H1 (cell line): ENCODE measurements around the gene CYREN. TPM values are rescaled to one million over a fixed set of nuclear protein-coding genes. Genes with fewer than 3 reads are reported as not detected.

Source experiments
- CTCF ChIA-PET: fragments of 300-600 bp; sonication (Branson Sonifier 250); formaldehyde crosslinking; loops from one replicate; lab custom pipeline; 2021; ENCODE audit not compliant: partially characterized antibody; lab: Charles Lee
- POLR2A ChIA-PET: fragments of 300-600 bp; sonication (Branson Sonifier 250); formaldehyde crosslinking; loops from one replicate; lab custom pipeline; 2021; ENCODE audit warnings: inconsistent platforms; ENCODE audit not compliant: partially characterized antibody; lab: Charles Lee
- DNase-seq, 2 experiments: peaks; one replicate each; pipeline versions ENCODE4 v3.0.0 to v3.0.0-alpha.2; 2010 to 2022; ENCODE audit warnings: low spot score in 2 of 2, low read depth in 1 of 2, mixed read lengths in 1 of 2
- FAIRE-seq: peaks from 2 replicates; lab custom pipeline; 2011; peaks lifted over from hg19 to GRCh38; lab: Jason Lieb, UNC
- H2AFZ ChIP-seq: 2 replicates; pipeline ENCODE4 v1.8.1; 2012; ENCODE audit warnings: low read length, inconsistent platforms
- H2AK5ac ChIP-seq: 2 replicates; pipeline ENCODE4 v1.6.1; 2013; ENCODE audit warnings: low read depth, low read length
- H2BK120ac ChIP-seq: replicated peaks from 2 replicates; pipeline ENCODE3; 2013; ENCODE audit warnings: low read depth, low read length, inconsistent platforms
- H2BK12ac ChIP-seq: 2 replicates; pipeline ENCODE4 v1.6.1; 2013; ENCODE audit warnings: low read depth, low read length
- H2BK15ac ChIP-seq: 2 replicates; pipeline ENCODE4 v1.6.1; 2013; ENCODE audit warnings: low read length
- H2BK20ac ChIP-seq: 2 replicates; pipeline ENCODE4 v1.6.1; 2013; ENCODE audit warnings: low read length
- H2BK5ac ChIP-seq: 2 replicates; pipeline ENCODE4 v1.6.1; 2013; ENCODE audit warnings: low read depth, low read length
- H3K14ac ChIP-seq: 2 replicates; pipeline ENCODE4 v1.6.1; 2013; ENCODE audit warnings: inconsistent platforms; ENCODE audit not compliant: insufficient read length
- H3K18ac ChIP-seq: 2 replicates; pipeline ENCODE4 v1.6.1; 2013; ENCODE audit warnings: low read length; ENCODE audit errors: extremely low read depth
- H3K23ac ChIP-seq: 2 replicates; pipeline ENCODE4 v1.6.1; 2013; ENCODE audit warnings: inconsistent platforms; ENCODE audit not compliant: insufficient read length
- H3K23me2 ChIP-seq: 2 replicates; pipeline ENCODE4 v1.6.1; 2013; ENCODE audit warnings: low read depth, low read length
- H3K27ac ChIP-seq: 2 replicates; pipeline ENCODE4 v1.6.1; 2011; ENCODE audit warnings: low read depth, low read length, inconsistent platforms
- H3K27me3 ChIP-seq, 4 experiments: replicated peaks in 1 of 4; 1 replicate in 1 of 4; 2 replicates in 3 of 4; pipeline versions ENCODE4 v1.6.1 to v1.8.1; 2011 to 2013; ENCODE audit warnings: low read length in 3 of 4, mild to moderate bottlenecking in 3 of 4, inconsistent platforms in 2 of 4, mixed read lengths in 2 of 4, moderate library complexity in 1 of 4; ENCODE audit not compliant: control insufficient read depth in 3 of 4, insufficient read depth in 3 of 4; ENCODE audit errors: extremely low read depth in 1 of 4
- H3K36me3 ChIP-seq, 4 experiments: 2 replicates each; pipeline versions ENCODE4 v1.6.1 to v1.8.1; 2011 to 2013; ENCODE audit warnings: mild to moderate bottlenecking in 4 of 4, low read length in 3 of 4, moderate library complexity in 2 of 4, control low read depth in 1 of 4, inconsistent platforms in 1 of 4; ENCODE audit not compliant: insufficient read depth in 4 of 4, control insufficient read depth in 2 of 4
- H3K4ac ChIP-seq: replicated peaks from 2 replicates; pipeline ENCODE3; 2013; ENCODE audit warnings: low read length, low read depth, mixed read lengths, inconsistent platforms; ENCODE audit not compliant: insufficient read length
- H3K4me1 ChIP-seq, 4 experiments: replicated peaks in 1 of 4; 1 replicate in 1 of 4; 2 replicates in 3 of 4; pipeline versions ENCODE4 v1.6.1 to v1.8.1; 2011 to 2013; ENCODE audit warnings: low read length in 3 of 4, inconsistent platforms in 2 of 4, mixed read lengths in 1 of 4; ENCODE audit not compliant: insufficient read depth in 4 of 4, control insufficient read depth in 3 of 4
- H3K4me2 ChIP-seq, 2 experiments: 2 replicates each; pipeline versions ENCODE4 v1.6.1 to v1.8.1; 2011 to 2013; ENCODE audit warnings: low read depth in 2 of 2, low read length in 2 of 2, control low read depth in 1 of 2, inconsistent platforms in 1 of 2, mild to moderate bottlenecking in 1 of 2; ENCODE audit not compliant: insufficient read depth in 1 of 2
- H3K4me3 ChIP-seq, 4 experiments: fragments of 200-600, 300-600 bp in 1 of 4; sonication (generic), shearing (Covaris generic), sonication (Bioruptor Twin) in 1 of 4; 2 replicates each; pipeline versions ENCODE4 v1.5.1 to v1.8.1; 2011 to 2016; ENCODE audit warnings: low read length in 4 of 4, low read depth in 3 of 4, control low read depth in 2 of 4, inconsistent platforms in 2 of 4, mild to moderate bottlenecking in 2 of 4, mixed read lengths in 1 of 4, moderate library complexity in 1 of 4; ENCODE audit not compliant: insufficient read depth in 2 of 4; ENCODE audit errors: extremely low read depth in 1 of 4
- H3K56ac ChIP-seq: replicated peaks from 2 replicates; pipeline ENCODE3; 2013; ENCODE audit warnings: low read depth, mild to moderate bottlenecking, mixed read lengths, low read length, inconsistent platforms; ENCODE audit not compliant: insufficient read length
- H3K79me1 ChIP-seq: 2 replicates; pipeline ENCODE4 v1.6.1; 2013; ENCODE audit warnings: low read depth, low read length, control low read depth
- H3K79me2 ChIP-seq, 2 experiments: 2 replicates each; pipeline versions ENCODE4 v1.6.1 to v1.8.1; 2012 to 2013; ENCODE audit warnings: low read length in 2 of 2, mild to moderate bottlenecking in 2 of 2, inconsistent platforms in 1 of 2; ENCODE audit not compliant: insufficient read depth in 2 of 2, control insufficient read depth in 1 of 2
- H3K9ac ChIP-seq, 4 experiments: replicated peaks in 1 of 4; 1 replicate in 1 of 4; 2 replicates in 3 of 4; pipeline versions ENCODE4 v1.6.1 to v1.8.1; 2011 to 2013; ENCODE audit warnings: low read depth in 3 of 4, low read length in 3 of 4, control low read depth in 2 of 4, mild to moderate bottlenecking in 2 of 4, moderate library complexity in 2 of 4, inconsistent platforms in 1 of 4; ENCODE audit errors: extremely low read depth in 1 of 4
- H3K9me3 ChIP-seq, 2 experiments: 2 replicates each; pipeline versions ENCODE4 v1.6.1 to v1.8.1; 2012 to 2013; ENCODE audit warnings: mild to moderate bottlenecking in 2 of 2, moderate library complexity in 2 of 2, control low read depth in 1 of 2, inconsistent platforms in 1 of 2, low read depth in 1 of 2, low read length in 1 of 2, mixed read lengths in 1 of 2; ENCODE audit not compliant: insufficient read depth in 2 of 2
- H4K20me1 ChIP-seq, 2 experiments: replicated peaks in 1 of 2; 2 replicates each; pipeline versions ENCODE3 to v1.8.1; 2011 to 2013; ENCODE audit warnings: inconsistent platforms in 2 of 2, low read length in 2 of 2, mild to moderate bottlenecking in 1 of 2; ENCODE audit not compliant: insufficient read depth in 2 of 2, control insufficient read depth in 1 of 2
- H4K5ac ChIP-seq: 2 replicates; pipeline ENCODE4 v1.6.1; 2013; ENCODE audit warnings: low read length, low read depth, mixed read lengths, inconsistent platforms; ENCODE audit not compliant: insufficient read length
- H4K8ac ChIP-seq: 2 replicates; pipeline ENCODE4 v1.8.0; 2013; ENCODE audit warnings: mild to moderate bottlenecking, moderate library complexity, low read length, inconsistent platforms; ENCODE audit not compliant: insufficient read depth; ENCODE audit errors: extremely low read depth
- H4K91ac ChIP-seq: replicated peaks from 2 replicates; pipeline ENCODE3; 2013; ENCODE audit warnings: low read length, mixed read lengths, inconsistent platforms; ENCODE audit not compliant: insufficient read length
- BCL11A ChIP-seq, 2 experiments: IDR thresholded peaks; one replicate each; pipeline ENCODE4 v1.6.1; 2011; ENCODE audit warnings: low read depth in 2 of 2, low read length in 2 of 2, mild to moderate bottlenecking in 2 of 2
- NANOG ChIP-seq: IDR thresholded peaks from 2 replicates; pipeline ENCODE4 v1.6.1; 2011; ENCODE audit warnings: low read length, low read depth, mild to moderate bottlenecking, inconsistent platforms; ENCODE audit not compliant: insufficient read depth, poor library complexity, severe bottlenecking
- NRF1 ChIP-seq: IDR thresholded peaks from 2 replicates; pipeline ENCODE4 v1.6.1; 2011; ENCODE audit warnings: mild to moderate bottlenecking, low read depth, low read length, improper control_type of control experiment
- POLR2A ChIP-seq, 2 experiments: IDR thresholded peaks; 1 replicate in 1 of 2; 2 replicates in 1 of 2; pipeline ENCODE4 v1.6.1; 2011; ENCODE audit warnings: low read depth in 2 of 2, low read length in 2 of 2, mild to moderate bottlenecking in 2 of 2; ENCODE audit errors: control extremely low read depth in 1 of 2
- RAD21 ChIP-seq, 2 experiments: IDR thresholded peaks in 1 of 2; conservative IDR thresholded peaks in 1 of 2; 2 replicates each; pipeline ENCODE4 v1.6.1; 2011; ENCODE audit warnings: low read depth in 2 of 2, low read length in 2 of 2, improper control_type of control experiment in 1 of 2, inconsistent platforms in 1 of 2, mild to moderate bottlenecking in 1 of 2, moderate library complexity in 1 of 2
- RXRA ChIP-seq: IDR thresholded peaks from 2 replicates; pipeline ENCODE4 v1.6.1; 2011; ENCODE audit warnings: low read depth, mild to moderate bottlenecking, low read length, moderate library complexity; ENCODE audit not compliant: insufficient read depth
- SIX5 ChIP-seq: IDR thresholded peaks from 2 replicates; pipeline ENCODE4 v1.6.1; 2011; ENCODE audit warnings: mild to moderate bottlenecking, low read depth, low read length
- SP1 ChIP-seq: IDR thresholded peaks from 2 replicates; pipeline ENCODE4 v1.6.1; 2011; ENCODE audit warnings: low read depth, low read length
- SRF ChIP-seq: IDR thresholded peaks from 2 replicates; pipeline ENCODE4 v1.6.1; 2011; ENCODE audit warnings: mild to moderate bottlenecking, low read depth, low read length, moderate library complexity
- TBP ChIP-seq: IDR thresholded peaks from 2 replicates; pipeline ENCODE4 v1.6.1; 2011; ENCODE audit warnings: low read depth, low read length, improper control_type of control experiment
- WGBS, 2 experiments: shearing (Covaris generic) in 1 of 2; methylation state at CpG; one replicate each; pipeline versions ENCODE4 v1.1.6 to v1.1.7; 2013 to 2015; ENCODE audit warnings: low lambda C conversion rate in 2 of 2, mixed read lengths in 2 of 2, inconsistent platforms in 1 of 2, low coverage in 1 of 2, missing lambda C conversion rate in 1 of 2; ENCODE audit not compliant: insufficient replicate concordance in 2 of 2, insufficient coverage in 1 of 2, insufficient read length in 1 of 2; ENCODE audit errors: extremely low coverage in 1 of 2, missing lambda C conversion rate in 1 of 2; 5-methylcytosine and 5-hydroxymethylcytosine counted together
- polyA plus RNA-seq, 7 experiments: library from polyadenylated mRNA; depleted of rRNA in 3 of 7; stranded (reverse) in 5 of 7; unstranded in 2 of 7; fragments of >200 nt in 5 of 7; fragments of 200-250 nt in 2 of 7; gene quantifications; 1 replicate in 5 of 7; 2 replicates in 1 of 7; 4 replicates in 1 of 7; pipeline versions ENCODE4 v1.2.1 to v1.2.3, GENCODE V29; 2011 to 2013; ENCODE audit warnings: missing spikeins in 2 of 7, mixed read lengths in 2 of 7
- total RNA-seq: library from RNA; stranded (reverse); fragmentation: NEBNext Ultra II Directional; extraction: Animal tissue kit (Norgen Biotek cat#: 25700); gene quantifications from 2 replicates; pipeline ENCODE4 v1.2.1, GENCODE V29; 2021
- TF ChIP-seq, protein P1 (sequence below), 3 experiments: IDR thresholded peaks; 1 replicate in 2 of 3; 2 replicates in 1 of 3; pipeline versions ENCODE4 v1.5.1 to v1.6.1; 2011; ENCODE audit warnings: low read length in 3 of 3, mild to moderate bottlenecking in 3 of 3, inconsistent platforms in 2 of 3, low read depth in 1 of 3, moderate library complexity in 1 of 3; ENCODE audit not compliant: insufficient read depth in 1 of 3; ENCODE audit errors: control extremely low read depth in 1 of 3

Gene CYREN
- total and polyA plus RNA-seq, 2 of the 8 experiments (the other 6 are each of a cell fraction or from before 2014, with no cell fraction given), result 25.1 to 46.2 TPM

DNA sequence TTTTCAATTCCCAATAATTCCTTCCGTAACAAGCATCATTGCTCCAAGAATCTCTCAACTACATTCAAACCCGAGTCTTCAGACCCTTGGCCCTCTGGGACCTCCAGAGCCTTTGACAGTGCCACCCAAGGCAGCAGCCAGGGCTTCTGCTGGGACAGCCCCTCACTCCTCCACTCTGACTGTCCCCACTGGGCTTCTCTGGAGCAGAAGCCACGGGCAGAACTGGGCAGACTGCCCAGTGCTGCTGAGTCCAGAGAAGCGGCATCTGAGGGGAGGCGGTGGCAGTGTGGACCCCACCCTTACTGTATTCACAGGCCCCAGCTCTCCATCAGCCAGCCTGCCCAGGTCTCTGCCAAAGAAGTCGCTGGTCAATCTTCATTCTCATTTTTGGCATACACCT lies 8.8 kb downstream of the CYREN start:
- H2BK20ac ChIP-seq, result no peak overlapping the region
- no peak overlapping the region for H3K4me3 ChIP-seq
- H4K8ac ChIP-seq, result no peak overlapping the region
- H3K9ac ChIP-seq, result no peak overlapping the region
- no peak overlapping the region for H2AK5ac ChIP-seq
- H2AFZ ChIP-seq, result no peak overlapping the region
- H4K5ac ChIP-seq, result no peak overlapping the region
- no peak overlapping the region for H2BK15ac ChIP-seq
- no peak overlapping the region for H3K4ac ChIP-seq
- WGBS, 2 experiments, result 91 to 100% methylated on average over 1 to 6 of the region's 6 CpGs
- H3K14ac ChIP-seq, result no peak overlapping the region
- ChIA-PET CTCF (interaction anchor here (1.2 to 1.8 kb wide), 3 partner anchors 8 to 33 kb away, joined by 3 to 6 read pairs (median 5); no protein-coding TSS in a partner anchor), POLR2A (interaction anchor here (0.6 to 5.7 kb wide), 5 partner anchors 8 to 175 kb away, joined by 3 to 32 read pairs (median 3); partner anchors contain the start of gene CYREN)
- H2BK5ac ChIP-seq, result no peak overlapping the region
- no peak overlapping the region for H4K91ac ChIP-seq
- FAIRE-seq (no peak), DNase-seq (no peak)
- no peaks in the 10 kb centered on the region for H3K27me3 ChIP-seq
- H3K27ac ChIP-seq, result no peak overlapping the region
- H2BK12ac ChIP-seq, result no peak overlapping the region; the same call in 1 of the 2 replicates
- H3K23me2 ChIP-seq, result no peaks in the 10 kb centered on the region
- H3K79me1 ChIP-seq, result no peaks in the 10 kb centered on the region; the same call in 1 of the 2 replicates
- H3K4me1 ChIP-seq, result 0 out of 7 replicates have a peak, but pooled peaks cover 0 to 2% (median 0%) of the 10 kb centered on the region in 4 experiments
- H3K9me3 ChIP-seq, result peaks cover 14 to 20% of the 10 kb centered on the region in 2 experiments
- no peak overlapping the region for H3K4me2 ChIP-seq
- H3K18ac ChIP-seq, result no peak overlapping the region; the same call in 1 of the 2 replicates
- no peak overlapping the region for H3K23ac ChIP-seq
- H3K56ac ChIP-seq, result no peak overlapping the region
- H3K36me3 ChIP-seq, result peaks cover 9 to 30% (median 21%) of the 10 kb centered on the region in 4 experiments
- no peak overlapping the region for H2BK120ac ChIP-seq
- H4K20me1 ChIP-seq, result no peaks in the 10 kb centered on the region
- H3K79me2 ChIP-seq, result no peaks in the 10 kb centered on the region
- TF ChIP-seq RXRA (no peak), NANOG (no peak), RAD21 (IDR thresholded peaks at IDR 0.05 in 1 of 2, conservative IDR thresholded peaks at IDR 0.05 in 1 of 2; ENCODE audit: low read depth in 2 of 2, low read length in 2 of 2) (no peak), SP1 (no peak), POLR2A (IDR thresholded peaks at IDR 0.05; ENCODE audit: control extremely low read depth in 1 of 2, low read depth in 2 of 2, low read length in 2 of 2) (no peak), BCL11A (IDR thresholded peaks at IDR 0.05; ENCODE audit: low read depth in 2 of 2, low read length in 2 of 2) (no peak), NRF1 (no peak), SIX5 (no peak), SRF (no peak), TBP (no peak)
- TF ChIP-seq, protein P1, sequence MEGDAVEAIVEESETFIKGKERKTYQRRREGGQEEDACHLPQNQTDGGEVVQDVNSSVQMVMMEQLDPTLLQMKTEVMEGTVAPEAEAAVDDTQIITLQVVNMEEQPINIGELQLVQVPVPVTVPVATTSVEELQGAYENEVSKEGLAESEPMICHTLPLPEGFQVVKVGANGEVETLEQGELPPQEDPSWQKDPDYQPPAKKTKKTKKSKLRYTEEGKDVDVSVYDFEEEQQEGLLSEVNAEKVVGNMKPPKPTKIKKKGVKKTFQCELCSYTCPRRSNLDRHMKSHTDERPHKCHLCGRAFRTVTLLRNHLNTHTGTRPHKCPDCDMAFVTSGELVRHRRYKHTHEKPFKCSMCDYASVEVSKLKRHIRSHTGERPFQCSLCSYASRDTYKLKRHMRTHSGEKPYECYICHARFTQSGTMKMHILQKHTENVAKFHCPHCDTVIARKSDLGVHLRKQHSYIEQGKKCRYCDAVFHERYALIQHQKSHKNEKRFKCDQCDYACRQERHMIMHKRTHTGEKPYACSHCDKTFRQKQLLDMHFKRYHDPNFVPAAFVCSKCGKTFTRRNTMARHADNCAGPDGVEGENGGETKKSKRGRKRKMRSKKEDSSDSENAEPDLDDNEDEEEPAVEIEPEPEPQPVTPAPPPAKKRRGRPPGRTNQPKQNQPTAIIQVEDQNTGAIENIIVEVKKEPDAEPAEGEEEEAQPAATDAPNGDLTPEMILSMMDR (IDR thresholded peaks at IDR 0.05; ENCODE audit: control extremely low read depth in 1 of 3, insufficient read depth in 1 of 3, low read depth in 1 of 3, low read length in 3 of 3), result no peak
